HG03520 (cell line): Measurements from ENCODE around the gene ACIN1.

Experiments
- ATAC-seq: cut with Tn5 transposase; IDR thresholded peaks from one replicate; pipeline ENCODE4 v1.9.1; 2021; ENCODE audit warnings: mild to moderate bottlenecking, moderate library complexity; ENCODE audit not compliant: unreplicated experiment

ACIN1 gene

DNA sequence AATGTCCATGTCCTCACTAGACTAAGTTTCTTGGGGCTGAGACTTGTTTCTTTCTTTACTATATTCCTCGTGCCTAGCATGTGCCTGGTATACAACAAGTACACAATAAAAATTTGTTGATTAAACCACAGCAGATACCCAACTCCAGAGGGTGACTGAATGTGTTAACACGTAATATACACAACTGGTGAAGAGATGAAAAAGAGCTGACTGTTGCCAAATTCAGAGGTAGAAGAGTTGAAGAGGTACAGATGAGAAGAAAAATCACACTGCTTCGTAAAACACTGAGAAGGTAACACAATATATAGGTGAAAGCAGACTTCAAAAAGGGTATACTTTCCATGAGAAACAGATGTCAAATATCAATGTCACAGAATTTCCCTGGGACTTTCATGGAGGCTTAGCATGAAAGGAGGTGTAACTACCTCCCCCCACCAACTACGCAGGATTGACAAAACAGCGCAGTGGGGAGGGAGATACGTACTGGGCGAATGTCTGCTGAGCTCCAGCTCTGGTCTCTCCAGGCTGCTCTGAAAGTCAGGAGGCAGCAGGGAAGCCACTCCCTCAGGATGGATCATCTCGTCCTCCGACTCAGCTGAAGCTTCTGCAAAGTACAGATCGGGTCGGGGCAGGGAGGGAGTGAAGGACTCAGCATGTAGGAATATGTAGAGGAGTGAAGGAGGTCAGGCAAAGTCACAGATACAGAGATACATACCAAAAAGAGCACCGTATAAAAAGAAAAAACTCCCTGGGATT is 5.3 kb downstream of the ACIN1 start:
- no peak for ATAC-seq

DNA sequence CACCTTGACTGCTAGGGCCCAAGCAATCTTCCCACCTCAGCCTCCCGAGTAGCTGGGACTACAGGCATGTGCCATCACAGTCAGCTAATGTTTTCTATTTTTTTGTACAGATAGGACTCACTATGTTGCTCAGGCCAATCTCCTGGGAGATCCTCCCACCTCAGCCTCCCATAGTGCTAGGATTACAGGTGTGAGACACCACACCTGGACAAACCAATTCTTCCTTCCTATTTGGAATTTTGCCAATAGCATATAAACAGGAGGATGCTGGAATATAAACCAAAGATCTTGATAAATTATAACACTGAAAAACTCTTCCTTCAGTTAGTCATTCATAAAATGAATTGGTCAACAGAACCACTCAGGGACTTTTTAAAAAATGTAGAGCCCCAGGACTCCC is 8.4 kb downstream of the ACIN1 start:
- no peak for ATAC-seq

DNA sequence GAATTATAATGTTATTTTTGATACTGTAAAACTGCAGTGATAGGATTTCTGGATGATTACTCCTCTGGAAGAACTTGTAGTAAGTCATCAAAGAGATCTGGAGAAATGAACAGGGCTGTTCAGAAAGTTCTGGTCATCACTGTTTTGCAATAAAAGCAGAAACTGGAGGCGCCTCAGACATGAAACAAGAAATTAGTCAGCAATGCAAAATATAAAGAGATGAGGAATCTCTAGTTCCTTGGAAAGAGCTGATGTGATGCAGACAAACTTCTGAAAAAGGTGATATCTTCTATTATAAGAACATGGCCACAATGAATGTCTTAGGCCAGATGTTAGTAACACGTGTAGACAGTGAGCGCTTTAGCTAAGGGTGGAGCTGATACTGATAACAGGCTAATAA is 9.5 kb downstream of the ACIN1 start:
- no peak for ATAC-seq

DNA sequence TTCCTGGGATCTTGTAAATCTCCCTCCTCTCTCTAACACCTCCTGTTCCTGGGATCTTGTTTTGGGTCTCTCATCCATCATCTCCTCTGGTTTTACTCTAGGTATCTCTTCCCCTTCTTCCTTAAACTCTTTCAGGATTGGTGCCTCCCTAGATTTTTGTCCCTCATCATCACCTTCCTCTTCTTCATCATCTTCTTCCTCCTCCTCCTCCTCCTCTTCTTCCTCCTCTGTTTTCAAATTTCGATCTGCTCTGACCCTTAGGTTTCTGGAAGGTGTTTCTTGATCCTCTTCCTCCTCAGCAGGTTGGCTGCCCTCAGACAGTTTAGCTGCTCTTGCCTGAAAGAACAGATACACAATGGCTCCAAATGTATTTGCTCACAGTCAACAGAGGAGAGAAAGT is 14.5 kb downstream of the ACIN1 start:
- no peak for ATAC-seq

DNA sequence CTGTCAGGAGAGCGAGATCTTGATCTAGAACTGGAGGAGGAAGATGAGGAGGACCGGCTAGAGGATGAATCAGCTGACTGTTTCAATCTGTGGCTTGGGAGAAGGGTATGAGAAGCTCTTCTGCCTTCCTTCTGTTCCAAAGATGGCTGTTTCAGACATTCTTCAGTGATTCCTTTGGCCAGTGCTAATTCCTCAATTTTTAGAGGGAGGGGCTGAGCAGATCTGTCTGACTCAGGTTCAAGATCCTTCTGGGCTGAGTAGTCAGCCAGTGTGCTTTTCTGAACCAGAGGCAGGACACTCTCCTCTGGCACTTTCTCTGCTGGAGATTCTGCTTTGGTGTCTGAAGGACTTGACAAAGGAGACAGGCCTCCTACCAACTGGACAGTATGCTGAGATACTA is 15.2 kb downstream of the ACIN1 start:
- no peak for ATAC-seq

DNA sequence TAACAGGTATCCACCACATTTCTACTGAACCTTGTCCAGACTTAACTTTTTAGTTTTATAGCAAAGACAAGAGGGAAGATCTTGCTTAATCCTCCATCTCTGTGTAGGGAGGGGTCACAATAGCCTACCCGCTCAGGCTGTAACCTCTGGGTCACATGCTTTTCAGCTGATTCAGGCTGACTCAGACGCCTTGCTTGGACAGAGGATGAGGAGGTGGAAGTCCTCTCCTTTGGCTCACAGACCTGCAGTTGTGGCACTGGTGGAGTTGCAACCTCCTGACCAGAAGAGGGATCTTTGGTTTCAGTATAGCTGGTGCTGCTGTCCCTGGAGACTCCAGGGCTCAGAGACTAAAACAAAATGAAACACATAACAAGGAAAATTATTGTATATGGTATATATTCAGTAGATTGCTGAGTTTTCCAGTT is 16.2 kb downstream of the ACIN1 start:
- ATAC-seq, result no peak

DNA sequence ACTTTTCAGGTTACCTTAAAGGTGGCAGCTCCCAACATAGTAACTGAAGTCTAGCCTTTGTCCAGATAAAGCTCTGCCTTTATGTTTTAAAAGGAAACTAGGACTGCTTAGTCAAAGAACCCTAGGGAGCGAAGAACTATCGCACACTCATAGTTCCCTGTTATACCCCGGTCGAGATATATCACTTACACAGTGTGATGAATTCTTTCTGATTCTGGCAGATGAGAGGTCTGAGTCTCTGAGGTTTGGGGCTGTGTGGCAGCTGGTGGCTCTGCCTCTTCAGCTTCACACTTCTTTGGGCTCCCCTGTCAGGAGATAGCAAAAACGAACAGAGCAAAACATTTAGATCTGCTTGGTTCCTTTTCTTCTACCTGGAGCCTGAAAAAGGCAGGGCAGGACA is 17.0 kb downstream of the ACIN1 start:
- no peak for ATAC-seq

DNA sequence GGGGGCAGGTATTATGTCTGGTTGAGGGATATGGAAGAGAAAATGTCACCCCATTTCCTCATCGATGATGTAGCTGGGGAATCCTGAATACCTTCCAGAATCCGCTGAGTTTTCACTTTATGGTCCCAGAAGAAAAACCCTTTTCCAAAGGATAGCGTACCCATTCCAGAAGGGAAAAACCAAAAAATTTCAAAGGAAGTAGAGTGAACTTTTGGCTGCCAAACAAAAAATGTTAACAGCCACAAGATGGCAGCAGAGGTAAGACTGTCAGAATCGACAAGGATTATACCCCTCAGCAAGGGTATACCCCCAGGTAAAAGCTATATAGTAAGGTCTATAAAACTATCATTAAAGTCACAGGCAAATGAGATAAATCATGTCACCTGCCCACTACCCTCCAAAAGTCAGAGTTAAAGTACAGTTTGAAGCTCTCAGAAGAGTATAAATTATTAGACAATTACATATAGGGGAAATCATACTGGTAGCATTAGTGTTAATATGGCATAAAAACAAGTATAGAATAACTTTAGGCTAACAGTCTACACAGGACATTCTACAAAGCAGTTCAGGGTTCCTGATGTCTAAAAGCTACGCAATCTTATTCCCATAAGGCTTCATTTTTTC is 18.0 kb downstream of the ACIN1 start:
- no peak for ATAC-seq

DNA sequence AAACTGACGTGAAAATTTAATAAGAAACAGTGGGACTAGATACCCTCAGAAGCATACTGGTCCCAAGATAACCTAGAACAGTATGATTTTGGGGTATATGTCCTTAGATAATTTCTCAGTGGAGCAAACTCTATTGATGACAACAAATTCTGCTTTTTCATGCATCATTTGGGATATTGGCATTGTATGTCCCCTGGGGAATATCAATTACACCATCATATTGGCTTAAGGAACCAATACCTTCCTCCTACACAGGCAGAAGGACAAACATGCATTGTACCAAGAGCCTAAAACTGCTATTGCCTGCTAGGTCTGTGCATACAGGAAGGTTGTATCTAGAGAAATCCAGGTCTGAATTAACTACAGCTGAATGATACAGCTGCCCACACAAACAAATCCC is 20.0 kb downstream of the ACIN1 start:
- no peak for ATAC-seq

DNA sequence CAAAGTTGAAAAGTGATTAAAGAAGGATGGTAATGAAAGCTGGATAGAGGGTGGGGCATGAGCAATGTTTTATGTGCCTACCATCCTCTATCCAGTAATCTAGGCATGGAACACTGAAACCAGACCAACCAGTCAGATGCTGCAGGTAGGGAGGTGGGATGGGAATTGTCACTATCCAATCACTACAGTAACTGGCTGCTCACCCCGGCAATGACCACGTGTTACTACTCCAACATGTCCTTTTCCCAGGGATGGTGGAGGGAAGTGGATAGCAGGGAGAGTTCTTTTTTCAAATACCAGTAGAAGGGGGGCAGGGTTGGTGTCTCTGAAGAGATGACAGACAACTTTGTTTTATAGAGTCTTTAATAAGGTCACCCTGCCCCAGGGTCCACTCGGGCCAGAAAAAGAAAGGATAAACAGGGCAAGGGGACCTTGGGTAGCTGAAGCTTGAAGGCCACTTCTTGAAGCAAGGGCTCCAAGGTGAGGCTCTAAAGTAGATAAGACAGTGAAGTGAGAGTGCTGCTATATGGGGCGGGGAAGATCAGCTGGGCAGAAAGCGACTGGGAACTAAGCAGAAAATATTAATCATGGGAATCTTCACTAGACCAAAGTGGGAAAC is 22.9 kb downstream of the ACIN1 start:
- no peak for ATAC-seq

DNA sequence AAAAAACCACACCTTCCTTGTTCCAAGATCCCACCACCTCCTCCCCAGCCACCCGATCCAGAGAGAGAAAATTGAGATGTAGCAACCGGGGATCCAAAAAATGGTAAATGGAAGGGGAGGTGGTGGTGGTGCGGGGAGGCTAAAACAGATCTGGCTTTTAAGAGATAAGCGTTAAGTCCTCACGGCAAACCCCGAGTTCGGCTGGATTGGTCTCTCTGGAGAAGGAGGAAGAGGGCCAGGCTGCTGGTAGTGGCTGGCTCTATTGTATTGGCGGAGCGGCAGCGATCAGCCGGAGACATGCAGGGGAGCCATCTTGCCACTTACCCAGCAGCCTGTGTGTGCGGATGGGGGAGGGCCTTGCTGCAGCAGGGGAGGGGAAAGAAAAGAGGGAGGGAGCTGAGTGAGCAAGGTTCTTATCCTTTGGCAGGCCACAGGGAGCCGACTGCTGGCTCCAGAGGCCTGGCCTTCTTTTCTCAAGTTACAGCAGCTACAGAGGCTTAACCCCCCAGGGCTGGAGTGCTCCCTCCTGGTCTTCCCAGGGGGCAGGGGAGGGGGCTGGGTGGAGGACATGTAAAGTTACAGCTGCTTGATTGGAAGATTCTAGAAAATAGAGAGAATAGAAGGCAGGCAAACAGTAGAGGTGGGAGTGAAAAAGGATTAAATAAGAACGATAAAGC is 23.6 kb downstream of the ACIN1 start:
- ATAC-seq, result peak; percentile 84

DNA sequence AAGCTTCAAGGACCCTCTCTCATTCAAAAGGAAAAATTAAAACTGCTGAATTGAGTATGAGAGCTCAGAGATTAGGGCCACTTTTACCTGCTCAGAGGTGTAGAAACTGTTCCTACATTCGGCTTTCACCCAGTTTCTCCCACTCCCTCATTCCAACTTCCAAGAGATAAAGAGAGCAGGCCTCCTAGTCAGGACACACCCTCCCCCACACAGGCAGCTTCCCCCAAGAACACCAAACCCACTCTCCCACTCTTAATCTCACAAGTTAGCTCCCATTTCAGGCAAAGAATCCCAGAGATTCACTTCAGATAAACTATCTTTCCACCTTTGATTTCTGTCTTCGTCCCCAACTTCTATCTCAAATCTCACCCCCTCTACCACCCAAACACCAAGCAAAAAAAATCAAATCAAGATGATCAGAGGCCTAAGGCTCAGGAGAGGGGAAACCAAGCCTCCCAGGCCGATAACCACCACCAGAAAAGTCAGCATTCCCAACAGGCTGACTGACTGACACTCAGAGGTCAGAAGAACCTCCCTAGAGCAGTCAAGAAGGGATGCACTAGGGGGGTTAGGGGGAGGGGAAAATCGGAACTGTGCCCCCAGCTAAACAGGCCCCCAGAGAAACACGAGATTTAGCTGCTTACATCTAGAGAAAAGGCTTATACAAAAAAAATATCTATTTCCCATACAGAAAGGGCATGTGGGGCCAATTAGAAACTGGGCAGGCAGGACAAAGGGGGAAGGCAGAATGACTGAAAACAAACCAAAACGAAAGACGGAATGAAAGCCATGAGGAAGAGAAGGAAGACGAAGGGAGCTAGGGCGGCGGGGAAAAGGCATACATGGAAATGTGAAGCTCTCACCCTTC is 24.4 kb downstream of the ACIN1 start:
- no peak for ATAC-seq

DNA sequence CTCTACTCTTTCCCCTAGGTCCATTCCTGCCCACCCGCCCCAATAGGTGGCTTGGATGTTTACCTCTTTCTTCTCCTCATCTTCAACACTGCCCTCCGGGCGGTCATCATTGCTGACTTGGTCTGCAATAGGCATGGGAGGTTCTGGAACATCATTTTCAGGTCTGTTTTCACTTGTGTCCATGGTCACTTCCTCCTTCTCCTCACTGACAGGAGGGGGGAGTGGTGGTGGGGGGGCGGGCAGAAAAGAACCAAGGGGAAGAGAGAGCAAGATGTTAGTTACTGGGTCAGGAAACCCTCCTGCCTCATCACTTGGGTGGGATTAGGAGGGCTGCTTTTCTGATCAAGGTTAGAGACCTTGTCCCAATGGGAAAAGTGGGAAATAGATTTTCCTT is 25.5 kb downstream of the ACIN1 start:
- no peak for ATAC-seq

DNA sequence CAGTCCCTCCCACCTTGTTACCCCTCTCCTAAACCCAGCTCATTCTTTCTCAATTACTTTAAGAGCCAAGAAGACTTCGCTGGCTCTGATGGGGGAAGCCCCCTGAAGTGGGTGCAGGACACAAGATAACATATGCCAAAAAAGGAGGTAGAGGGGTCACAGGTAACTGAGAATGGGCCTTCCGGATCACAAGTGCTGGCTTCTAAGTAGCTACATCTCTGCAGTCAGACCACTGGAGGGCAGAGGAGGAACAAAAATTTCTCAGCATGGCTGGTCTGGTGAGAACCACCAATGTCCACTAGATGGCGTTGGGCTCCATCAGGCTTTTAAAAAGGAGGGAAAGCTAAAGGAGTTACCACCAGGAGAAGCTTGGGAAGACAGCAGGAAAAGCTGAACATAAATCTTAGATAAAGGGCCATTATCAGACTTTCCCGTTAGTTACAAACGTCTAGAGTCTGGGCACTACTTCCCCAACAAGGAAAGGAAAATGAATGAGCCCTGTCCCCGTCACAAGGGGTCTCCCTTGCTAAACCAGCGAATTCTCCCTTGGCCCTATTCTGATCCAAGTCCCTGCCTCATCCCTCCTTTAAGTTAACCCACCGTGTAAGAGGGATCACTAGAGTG is 26.0 kb downstream of the ACIN1 start:
- no peak for ATAC-seq

DNA sequence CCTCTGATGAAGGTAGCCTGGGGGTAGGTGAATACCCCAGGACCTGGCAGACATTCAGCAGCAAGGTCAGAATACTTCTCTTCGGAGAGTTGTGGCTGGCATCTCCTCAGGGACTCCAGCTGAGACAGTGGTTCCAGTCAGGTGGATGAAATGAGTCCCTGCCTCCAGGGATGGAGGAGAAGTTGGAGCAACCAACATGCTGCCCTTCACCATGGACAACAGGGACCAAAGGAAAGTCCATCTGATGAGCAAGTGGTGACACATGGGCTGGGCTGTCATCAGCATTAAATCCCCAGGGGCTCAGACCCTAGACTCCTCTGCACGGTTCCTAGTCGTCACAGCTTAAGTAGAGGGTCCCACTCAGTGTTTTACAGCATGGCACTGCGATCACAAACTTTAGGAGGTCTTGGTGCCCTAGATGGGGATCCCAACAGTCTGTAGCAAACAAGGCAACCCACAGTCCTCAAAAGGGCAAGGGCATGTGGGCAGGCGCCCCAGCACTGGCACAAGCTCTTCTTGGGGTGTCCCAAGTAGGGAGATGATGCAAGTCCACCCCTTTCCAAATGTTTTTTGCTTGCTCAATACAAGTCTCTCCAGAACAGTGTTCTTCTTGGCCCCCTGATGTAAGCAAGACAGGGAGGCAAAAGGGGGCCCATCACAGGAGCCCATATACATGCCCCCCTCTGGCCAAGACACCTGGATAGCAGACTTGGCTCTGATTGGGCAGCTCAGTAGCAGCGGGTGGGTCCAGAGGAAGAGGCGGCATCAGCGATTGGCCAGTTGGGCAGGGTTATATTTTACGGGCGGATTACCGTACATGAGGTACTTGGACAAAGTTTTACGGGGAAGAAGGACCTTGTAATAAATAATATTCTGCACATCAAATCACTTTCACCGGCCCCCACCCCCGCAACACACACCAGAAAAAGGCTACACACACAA is 26.8 kb downstream of the ACIN1 start:
- no peak for ATAC-seq

DNA sequence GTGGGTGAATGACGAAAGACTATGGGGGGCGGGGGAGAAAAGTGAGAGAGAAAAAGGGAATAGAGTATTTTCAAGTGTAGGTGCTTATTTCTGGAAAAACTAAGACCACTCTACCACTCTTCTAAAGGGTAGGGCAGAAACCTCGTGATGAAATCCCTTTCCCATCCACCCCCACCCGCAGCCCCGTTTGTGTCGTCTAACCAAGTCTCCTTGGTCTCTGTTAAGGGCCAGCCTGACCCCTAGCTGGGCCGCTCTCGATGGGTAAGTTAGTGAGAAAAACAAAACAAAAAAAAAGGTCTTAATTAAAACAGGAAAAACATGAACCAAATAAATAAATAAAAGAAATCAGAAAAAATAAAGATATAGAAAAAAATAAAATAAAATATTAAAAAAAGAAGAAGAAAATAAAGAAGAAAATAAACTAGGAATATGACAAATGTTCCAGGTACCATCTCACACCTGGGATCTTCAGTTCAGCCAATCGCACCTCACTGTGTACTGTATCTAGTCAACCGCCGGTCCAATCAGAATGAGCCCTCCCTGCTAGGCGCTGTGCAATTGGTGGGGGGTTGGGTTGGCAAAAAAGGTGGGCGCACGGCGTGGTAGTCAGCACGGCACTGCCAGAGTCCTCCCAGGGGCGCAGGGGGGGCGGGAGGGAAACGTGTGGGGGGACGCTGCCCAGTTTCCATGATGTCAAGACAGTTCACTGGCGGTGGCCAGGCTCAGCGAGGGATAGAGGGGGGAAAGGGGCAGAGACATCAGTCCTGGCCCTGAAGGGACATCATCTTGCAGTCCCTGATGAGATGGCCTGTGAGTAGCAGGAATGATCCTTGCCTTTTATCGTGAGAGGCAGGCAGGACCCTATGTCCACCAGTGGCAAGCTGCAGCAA is 27.8 kb downstream of the ACIN1 start:
- no peak for ATAC-seq

DNA sequence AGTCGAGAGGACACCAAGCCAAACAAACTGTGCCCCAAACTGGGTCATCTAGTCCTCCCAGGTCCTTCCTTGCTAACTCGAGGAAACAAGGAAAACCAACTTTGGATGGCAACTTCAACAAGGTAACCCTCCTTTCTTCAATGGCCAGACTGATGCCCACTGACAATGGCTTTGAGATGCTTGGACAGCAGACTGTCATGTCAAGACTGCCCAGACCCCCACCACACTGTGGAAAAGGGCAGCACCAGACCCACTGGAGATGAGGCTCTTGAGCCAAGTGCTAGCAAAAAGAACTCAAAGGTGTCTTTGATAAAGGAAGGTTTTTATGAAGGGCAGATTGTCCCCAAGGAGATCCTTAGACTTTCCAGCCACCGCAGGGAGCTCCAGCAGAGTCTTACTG is 28.6 kb downstream of the ACIN1 start:
- ATAC-seq, result no peak

DNA sequence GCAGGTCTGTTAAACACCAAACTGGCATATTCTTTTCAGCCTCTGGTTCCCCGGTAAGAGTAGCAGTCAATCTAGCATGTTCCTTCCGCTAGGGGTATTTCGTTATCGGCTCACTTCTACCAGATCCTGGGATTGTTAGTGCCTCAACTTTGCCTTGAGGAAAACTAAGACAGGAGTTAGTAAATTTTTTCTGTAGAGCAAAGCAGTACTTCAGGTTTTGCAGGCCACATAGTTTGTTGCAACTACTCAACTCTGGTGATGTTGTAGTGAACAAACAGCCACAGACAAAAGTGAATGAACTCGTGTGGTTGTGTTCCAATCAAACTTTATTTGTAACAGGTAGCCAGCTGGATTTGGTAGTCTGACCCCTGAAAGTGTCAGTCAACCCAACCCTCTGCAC is 31.3 kb downstream of the ACIN1 start:
- ATAC-seq, result no peak
